Keratinocyte (primary cell): ENCODE data around the gene TSPAN18.

Experiments
- CTCF ChIP-seq, 3 experiments: IDR thresholded peaks in 1 of 3; conservative IDR thresholded peaks in 1 of 3; optimal IDR thresholded peaks in 1 of 3; 2 replicates in 2 of 3; 3 replicates in 1 of 3; pipeline versions ENCODE3 to v1.5.1; 2011; ENCODE audit warnings: low read length in 3 of 3, mild to moderate bottlenecking in 3 of 3, moderate library complexity in 2 of 3, control low read depth in 1 of 3, inconsistent platforms in 1 of 3; ENCODE audit not compliant: insufficient read depth in 2 of 3; ENCODE audit errors: extremely low read depth in 1 of 3
- EZH2 ChIP-seq: IDR thresholded peaks from one replicate; pipeline ENCODE4 v1.6.1; 2012; ENCODE audit warnings: inconsistent platforms, mild to moderate bottlenecking, low read length, moderate library complexity

- TF ChIP-seq CTCF (optimal IDR thresholded peaks at IDR 0.05 in 1 of 3, IDR thresholded peaks at IDR 0.05 in 1 of 3, conservative IDR thresholded peaks at IDR 0.05 in 1 of 3; ENCODE audit: extremely low read depth in 1 of 3, insufficient read depth in 2 of 3, low read length in 3 of 3) (no peak), EZH2 (no peak)
Observed at GRCh38 chr11:44854086-44854485, 127.3 kb downstream of the TSPAN18 start.
